ENCODE measurements around the gene MS4A5.

GRCh38 chr11:60457576-60457975, 28.2 kb downstream of the MS4A5 start:
- TF ChIP-seq POLR2A (IDR thresholded peaks at IDR 0.05): no peak
- TF ChIP-seq CTCF (IDR thresholded peaks at IDR 0.05): no peak
- TF ChIP-seq POLR2AphosphoS5 (IDR thresholded peaks at IDR 0.05): no peak
- TF ChIP-seq EP300 (IDR thresholded peaks at IDR 0.05; ENCODE audit: low read depth): no peak

All from transverse colon (tissue), 4 donors.